ENCODE data around the gene ZNF319. TPM values are rescaled to one million over a fixed set of nuclear protein-coding genes. Genes with fewer than 3 reads are reported as not detected.

Gene ZNF319
- total and polyA plus RNA-seq, 2 of the 13 experiments (the other 11 are each of a cell fraction or from before 2014, with no cell fraction given) = 2.4 to 3.6 TPM

GRCh38 chr16:58031016-58031800, 30.7 kb upstream of the ZNF319 start:
- Histone ChIP-seq H4K20me1 (ENCODE audit: insufficient read depth, low read length) (peaks cover 34% of the 10 kb centered on the region; the same call in 1 of the 2 replicates), H3K9ac (ENCODE audit: insufficient read depth, low read depth, low read length) (no peak overlapping the region), H3K9me3 (ENCODE audit: low read length) (no peaks in the 10 kb centered on the region), H3K79me2 (ENCODE audit: insufficient read depth, low read length) (peaks cover 30% of the 10 kb centered on the region), H2AFZ (ENCODE audit: low read length) (no peak overlapping the region), H3K36me3 (replicated peaks in 1 of 2; ENCODE audit: control insufficient read depth in 1 of 2, insufficient read depth in 2 of 2, low read length in 2 of 2) (peaks cover 3 to 8% of the 10 kb centered on the region in 2 experiments; a peak in 2 of 5 replicates), H3K4me3 (replicated peaks in 1 of 3; ENCODE audit: insufficient read depth in 1 of 3, low read depth in 2 of 3, low read length in 3 of 3) (no peak overlapping the region), H3K27me3 (ENCODE audit: control insufficient read depth in 1 of 2, insufficient read depth in 2 of 2, low read length in 2 of 2) (no peaks in the 10 kb centered on the region), H3K4me2 (ENCODE audit: low read depth, low read length) (no peak overlapping the region), H3K4me1 (ENCODE audit: insufficient read depth, low read length) (peaks cover 45% of the 10 kb centered on the region), H3K27ac (ENCODE audit: extremely low read length, insufficient read depth, low read length) (no peak overlapping the region)
- ATAC-seq = no peak
- no peak for DNase-seq (ENCODE audit: low spot score)
- in situ Hi-C loops (cut with HindIII; ENCODE audit: extremely low pct_ligation_motif_present, low pct_unique_long_range_greater_than_20kb) (no loop called here), intact Hi-C loops (cut with micrococcal nuclease; ENCODE audit: unreplicated experiment) (no loop called here)
- BruUV-seq (replicated peaks) = no TSS peak
- ChIA-PET CTCF (ENCODE audit: low intra/inter-chr PET ratio, low total read pairs) (interaction anchor here (1.7 kb wide), 1 partner anchor 11 kb away, joined by 8 read pairs; no protein-coding TSS in a partner anchor), POLR2A (no interaction called here)
- 74% methylated on average over 12 of the region's 14 CpGs for WGBS (ENCODE audit: low lambda C conversion rate)
- no peak for TF ChIP-seq ZNF567 (CRISPR knock-in tag; IDR thresholded peaks at IDR 0.05; ENCODE audit: borderline replicate concordance)
- no peak for TF ChIP-seq TAF15 (IDR thresholded peaks at IDR 0.05; ENCODE audit: low read depth, low read length, poor library complexity, severe bottlenecking)
- no peak for TF ChIP-seq POLR2AphosphoS5 (IDR thresholded peaks at IDR 0.05; ENCODE audit: low read depth, low read length)
- no peak for TF ChIP-seq MEIS2 (CRISPR knock-in tag; IDR thresholded peaks at IDR 0.05)
- TF ChIP-seq PHF8 (CRISPR knock-in tag; IDR thresholded peaks at IDR 0.05) = no peak
- no peak for TF ChIP-seq ZNF776 (CRISPR knock-in tag; IDR thresholded peaks at IDR 0.05)
- no peak for TF ChIP-seq EEA1 (CRISPR knock-in tag; IDR thresholded peaks at IDR 0.05; ENCODE audit: borderline replicate concordance)
- TF ChIP-seq PRPF4 (IDR thresholded peaks at IDR 0.05; ENCODE audit: low read depth, low read length, poor library complexity, severe bottlenecking) = no peak
- no peak for TF ChIP-seq PCBP1 (IDR thresholded peaks at IDR 0.05; ENCODE audit: borderline replicate concordance, low read depth, low read length)
- TF ChIP-seq, protein P1, sequence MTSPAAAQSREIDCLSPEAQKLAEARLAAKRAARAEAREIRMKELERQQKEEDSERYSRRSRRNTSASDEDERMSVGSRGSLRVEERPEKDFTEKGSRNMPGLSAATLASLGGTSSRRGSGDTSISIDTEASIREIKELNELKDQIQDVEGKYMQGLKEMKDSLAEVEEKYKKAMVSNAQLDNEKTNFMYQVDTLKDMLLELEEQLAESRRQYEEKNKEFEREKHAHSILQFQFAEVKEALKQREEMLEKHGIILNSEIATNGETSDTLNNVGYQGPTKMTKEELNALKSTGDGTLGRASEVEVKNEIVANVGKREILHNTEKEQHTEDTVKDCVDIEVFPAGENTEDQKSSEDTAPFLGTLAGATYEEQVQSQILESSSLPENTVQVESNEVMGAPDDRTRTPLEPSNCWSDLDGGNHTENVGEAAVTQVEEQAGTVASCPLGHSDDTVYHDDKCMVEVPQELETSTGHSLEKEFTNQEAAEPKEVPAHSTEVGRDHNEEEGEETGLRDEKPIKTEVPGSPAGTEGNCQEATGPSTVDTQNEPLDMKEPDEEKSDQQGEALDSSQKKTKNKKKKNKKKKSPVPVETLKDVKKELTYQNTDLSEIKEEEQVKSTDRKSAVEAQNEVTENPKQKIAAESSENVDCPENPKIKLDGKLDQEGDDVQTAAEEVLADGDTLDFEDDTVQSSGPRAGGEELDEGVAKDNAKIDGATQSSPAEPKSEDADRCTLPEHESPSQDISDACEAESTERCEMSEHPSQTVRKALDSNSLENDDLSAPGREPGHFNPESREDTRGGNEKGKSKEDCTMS (CRISPR knock-in tag; conservative IDR thresholded peaks at IDR 0.05) = no peak
- TF ChIP-seq TFE3 (CRISPR knock-in tag; IDR thresholded peaks at IDR 0.05) = no peak
- peak; percentile 29 for TF ChIP-seq AGO2 (optimal IDR thresholded peaks at IDR 0.05; ENCODE audit: low read depth, low read length)
- TF ChIP-seq ZNF543 (CRISPR knock-in tag; IDR thresholded peaks at IDR 0.05) = 0 out of 2 replicates have a peak, but pooled peaks have one; percentile 42
- no peak for TF ChIP-seq FOXK1 (CRISPR knock-in tag; IDR thresholded peaks at IDR 0.05; ENCODE audit: borderline replicate concordance, low read depth)
- FAIRE-seq = no peak
